Breast epithelium (tissue), 3 donors: ENCODE results near the gene ZDHHC20.

Source experiments
- POLR2A ChIP-seq: fragments of 450-650 bp; IDR thresholded peaks from one replicate; pipeline ENCODE4 v1.6.1; 2016; ENCODE audit warnings: antibody characterized with exemption, mild to moderate bottlenecking, moderate library complexity
- TF ChIP-seq, protein P1 (sequence below), 3 donors: fragments of 450-650 bp; IDR thresholded peaks; one replicate each; pipeline ENCODE4 v1.5.1; 2016 to 2017; ENCODE audit warnings: antibody characterized with exemption in 3 of 3, mild to moderate bottlenecking in 3 of 3, moderate library complexity in 3 of 3

DNA sequence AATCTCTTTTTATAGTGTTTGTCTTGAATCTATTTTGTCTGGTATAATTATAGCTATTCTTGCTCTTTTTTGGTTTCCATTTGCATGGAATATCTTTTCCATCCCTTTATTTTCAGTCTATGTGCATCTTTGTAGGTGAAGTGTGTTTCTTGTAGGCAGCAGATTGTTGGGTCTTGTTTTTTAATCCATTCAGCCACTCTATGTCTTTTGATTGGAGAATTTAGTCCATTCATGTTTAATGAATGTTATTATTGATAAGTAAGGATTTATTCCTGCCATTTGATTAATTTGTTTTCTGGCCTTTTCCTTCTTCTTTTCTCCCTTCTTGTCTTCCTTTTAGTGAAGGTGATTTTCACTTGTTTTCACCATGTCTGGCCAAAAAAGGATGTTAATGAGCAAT lies 11.7 kb upstream of the ZDHHC20 start:
- TF ChIP-seq, protein P1, sequence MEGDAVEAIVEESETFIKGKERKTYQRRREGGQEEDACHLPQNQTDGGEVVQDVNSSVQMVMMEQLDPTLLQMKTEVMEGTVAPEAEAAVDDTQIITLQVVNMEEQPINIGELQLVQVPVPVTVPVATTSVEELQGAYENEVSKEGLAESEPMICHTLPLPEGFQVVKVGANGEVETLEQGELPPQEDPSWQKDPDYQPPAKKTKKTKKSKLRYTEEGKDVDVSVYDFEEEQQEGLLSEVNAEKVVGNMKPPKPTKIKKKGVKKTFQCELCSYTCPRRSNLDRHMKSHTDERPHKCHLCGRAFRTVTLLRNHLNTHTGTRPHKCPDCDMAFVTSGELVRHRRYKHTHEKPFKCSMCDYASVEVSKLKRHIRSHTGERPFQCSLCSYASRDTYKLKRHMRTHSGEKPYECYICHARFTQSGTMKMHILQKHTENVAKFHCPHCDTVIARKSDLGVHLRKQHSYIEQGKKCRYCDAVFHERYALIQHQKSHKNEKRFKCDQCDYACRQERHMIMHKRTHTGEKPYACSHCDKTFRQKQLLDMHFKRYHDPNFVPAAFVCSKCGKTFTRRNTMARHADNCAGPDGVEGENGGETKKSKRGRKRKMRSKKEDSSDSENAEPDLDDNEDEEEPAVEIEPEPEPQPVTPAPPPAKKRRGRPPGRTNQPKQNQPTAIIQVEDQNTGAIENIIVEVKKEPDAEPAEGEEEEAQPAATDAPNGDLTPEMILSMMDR (IDR thresholded peaks at IDR 0.05) = no peak
- no peak for TF ChIP-seq POLR2A
